Eye (tissue), 1 donor: ENCODE data around the gene RGMA.

Source experiments
- DNase-seq: peaks from one replicate; pipeline ENCODE4 v3.0.0-alpha.2; 2015

RGMA gene

DNA sequence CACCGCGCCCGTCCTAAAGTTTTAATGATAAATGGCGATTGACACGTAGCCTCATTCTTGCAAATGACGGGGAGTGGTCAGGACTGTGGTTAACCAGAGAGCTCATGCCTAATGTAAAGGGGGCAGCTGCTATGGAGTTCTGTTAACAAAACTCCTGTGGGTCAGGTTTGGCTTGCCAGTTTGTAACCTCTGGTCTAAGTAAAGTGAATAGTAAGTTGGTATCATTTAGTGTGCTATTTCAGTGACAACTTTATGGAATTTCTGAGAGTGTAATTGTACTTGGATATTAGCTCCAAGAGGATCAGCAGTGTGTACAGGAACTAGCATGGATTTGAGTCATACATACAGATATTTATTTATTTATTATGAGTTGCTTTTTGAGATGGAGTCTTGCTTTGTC lies 87.9 kb downstream of the RGMA start:
- DNase-seq, result no peak

- DNase-seq, result no peak
Measured at GRCh38 chr15:92997821-92998220, 91.2 kb downstream of the RGMA start.

DNA sequence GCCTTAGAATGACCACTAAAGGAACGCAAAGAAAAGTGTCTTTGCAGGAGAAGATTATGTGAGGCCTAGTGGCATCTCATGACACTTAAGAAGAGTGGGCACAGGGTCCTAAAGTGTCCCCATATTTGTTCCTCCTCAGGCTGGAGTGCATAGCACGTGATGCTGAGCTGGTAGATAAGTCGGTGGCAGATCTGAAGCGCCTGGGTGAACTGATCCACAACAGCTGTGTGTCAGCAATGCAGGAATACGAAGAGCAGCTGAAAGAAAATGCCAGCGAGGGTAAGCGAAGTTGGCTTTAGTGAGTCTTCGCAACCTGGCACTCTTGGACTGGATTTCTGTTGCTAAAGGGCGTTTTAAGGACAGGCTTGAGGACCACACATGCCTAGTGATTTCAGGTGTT lies 96.3 kb downstream of the RGMA start:
- DNase-seq, result no peak

- no peak for DNase-seq
Measured at GRCh38 chr15:92990031-92990430, 99.0 kb downstream of the RGMA start.

- no peak for DNase-seq
Measured at GRCh38 chr15:92989470-92989869, 99.5 kb downstream of the RGMA start.
